GM19043 (cell line): ENCODE data around the gene TMEM121B.

Experiments used
- ATAC-seq: cut with Tn5 transposase; IDR thresholded peaks from one replicate; pipeline ENCODE4 v1.9.1; 2021; ENCODE audit warnings: low read depth; ENCODE audit not compliant: unreplicated experiment

The TMEM121B gene

DNA sequence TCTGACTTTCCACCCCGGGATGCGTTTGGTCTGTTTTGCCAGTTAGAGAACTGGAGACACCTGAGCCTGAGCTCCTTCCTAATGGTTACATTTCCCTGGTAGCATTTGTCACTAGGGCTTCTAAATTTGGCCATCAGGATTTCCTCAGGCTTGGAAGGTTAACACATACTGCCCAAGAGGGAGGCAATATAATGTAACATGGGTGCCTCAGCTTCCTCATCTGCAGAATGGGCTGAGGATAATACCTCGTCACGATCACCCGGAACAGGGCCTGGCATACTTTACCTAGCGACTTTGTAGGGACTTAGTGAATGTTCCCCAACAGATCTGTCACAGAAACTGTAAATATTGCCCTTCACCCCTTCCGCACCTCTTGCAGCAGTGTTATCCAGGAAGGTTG, 25.1 kb downstream of the TMEM121B start:
- no peak for ATAC-seq

DNA sequence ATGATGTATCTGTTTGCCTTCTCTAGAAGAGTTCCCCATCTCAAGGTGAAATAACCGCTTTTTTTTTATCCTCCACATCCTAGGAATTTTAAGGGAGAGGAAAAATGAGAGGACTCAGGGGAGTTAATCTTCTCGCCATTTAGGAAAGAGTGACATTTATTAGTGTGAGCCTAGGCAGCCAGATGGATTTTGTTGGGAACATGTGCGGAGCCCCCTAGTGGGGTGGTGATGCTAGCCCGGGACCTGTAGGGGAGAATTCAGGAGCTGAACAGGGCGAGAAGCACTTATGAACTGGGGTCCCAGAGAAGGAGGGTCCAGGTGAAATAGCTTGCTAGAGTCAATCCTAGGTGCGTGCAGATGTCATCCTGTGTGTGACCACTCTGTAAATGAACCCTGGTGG, 25.6 kb downstream of the TMEM121B start:
- no peak for ATAC-seq

DNA sequence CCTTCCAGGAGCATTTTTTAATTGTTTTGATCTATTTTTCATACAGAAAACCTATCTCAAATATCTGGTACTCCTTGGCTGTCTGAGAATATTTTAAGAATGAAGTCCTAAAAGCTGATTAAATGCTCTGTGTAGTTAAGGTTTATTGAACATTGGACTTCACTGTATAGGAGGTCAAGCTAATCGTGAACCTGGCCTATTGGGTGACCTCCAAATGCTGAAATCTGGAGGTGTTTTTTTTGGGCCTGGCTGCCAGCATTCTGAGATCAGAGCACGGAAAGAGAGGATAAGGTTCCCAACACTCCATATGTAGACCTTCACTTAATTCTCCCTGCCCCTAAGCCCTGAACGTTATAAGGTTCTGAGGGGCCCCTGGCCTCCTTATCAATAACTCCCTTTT, 28.1 kb downstream of the TMEM121B start:
- no peak for ATAC-seq

DNA sequence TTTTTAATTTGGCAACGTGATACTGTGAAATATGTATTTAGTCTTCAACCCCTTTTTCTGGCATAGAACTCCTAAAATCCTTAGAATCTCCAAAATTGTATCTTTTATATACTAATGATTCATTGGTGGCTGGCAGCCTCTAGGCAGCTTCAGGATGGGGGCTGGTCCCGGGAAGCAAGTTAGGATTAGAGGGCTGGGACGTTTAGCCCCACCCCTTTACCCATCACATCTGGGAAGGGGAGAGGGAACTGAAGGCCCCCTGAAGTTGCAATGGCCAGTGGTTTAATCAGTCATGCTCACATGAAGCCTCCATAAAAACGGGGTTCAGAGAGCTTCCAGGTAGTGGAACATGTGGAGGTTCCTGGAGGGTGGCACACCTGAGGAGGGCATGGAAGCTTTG, 29.3 kb downstream of the TMEM121B start:
- no peak for ATAC-seq

DNA sequence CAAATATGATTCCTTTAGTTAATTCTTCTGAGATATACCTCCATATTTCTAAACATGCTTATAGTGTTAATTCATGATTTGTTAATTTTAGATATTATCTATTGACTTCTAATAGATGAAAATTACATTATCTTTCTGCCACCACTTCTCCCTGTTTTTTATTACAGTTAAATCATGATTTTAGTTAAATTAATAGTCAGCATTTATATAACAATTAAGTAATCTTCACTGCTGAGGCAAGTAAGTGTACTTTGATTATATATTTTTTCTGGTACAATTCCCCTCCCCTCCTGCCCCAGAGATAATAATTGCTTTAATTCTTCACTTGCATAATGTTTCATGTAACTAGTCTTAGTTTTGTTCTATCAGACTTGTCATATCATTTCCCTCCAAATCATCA, 30.6 kb downstream of the TMEM121B start:
- no peak for ATAC-seq

DNA sequence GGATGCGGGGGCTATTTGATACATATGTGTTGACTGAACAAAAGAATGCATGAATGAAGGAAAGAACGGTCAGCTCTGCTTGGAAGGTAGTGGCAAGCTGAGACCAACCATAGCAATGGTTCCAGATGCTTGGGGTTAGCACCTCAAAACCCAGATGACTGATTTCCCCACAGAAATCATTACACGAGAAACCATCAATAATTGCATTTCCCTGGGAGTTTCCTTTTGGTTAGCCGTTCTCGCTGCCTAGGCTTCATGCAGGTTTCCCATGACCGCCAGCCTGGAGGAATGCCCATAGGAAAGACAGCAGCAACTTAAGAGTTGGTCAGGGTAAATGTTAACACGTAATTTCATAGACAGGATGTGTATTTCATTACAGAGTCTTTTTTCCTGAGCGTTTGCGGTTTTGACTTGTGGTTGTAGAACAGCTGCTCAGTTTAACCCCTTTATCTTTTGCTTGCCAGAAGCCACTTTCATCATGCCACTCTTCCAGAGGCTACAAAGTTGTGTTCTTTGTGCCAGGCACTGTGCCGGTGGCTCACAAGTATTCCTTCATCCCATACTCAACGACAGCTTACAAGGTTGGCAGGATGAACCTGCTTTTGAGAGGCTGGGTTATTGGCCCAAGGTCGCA, 33.5 kb downstream of the TMEM121B start:
- ATAC-seq = peak; percentile 37

DNA sequence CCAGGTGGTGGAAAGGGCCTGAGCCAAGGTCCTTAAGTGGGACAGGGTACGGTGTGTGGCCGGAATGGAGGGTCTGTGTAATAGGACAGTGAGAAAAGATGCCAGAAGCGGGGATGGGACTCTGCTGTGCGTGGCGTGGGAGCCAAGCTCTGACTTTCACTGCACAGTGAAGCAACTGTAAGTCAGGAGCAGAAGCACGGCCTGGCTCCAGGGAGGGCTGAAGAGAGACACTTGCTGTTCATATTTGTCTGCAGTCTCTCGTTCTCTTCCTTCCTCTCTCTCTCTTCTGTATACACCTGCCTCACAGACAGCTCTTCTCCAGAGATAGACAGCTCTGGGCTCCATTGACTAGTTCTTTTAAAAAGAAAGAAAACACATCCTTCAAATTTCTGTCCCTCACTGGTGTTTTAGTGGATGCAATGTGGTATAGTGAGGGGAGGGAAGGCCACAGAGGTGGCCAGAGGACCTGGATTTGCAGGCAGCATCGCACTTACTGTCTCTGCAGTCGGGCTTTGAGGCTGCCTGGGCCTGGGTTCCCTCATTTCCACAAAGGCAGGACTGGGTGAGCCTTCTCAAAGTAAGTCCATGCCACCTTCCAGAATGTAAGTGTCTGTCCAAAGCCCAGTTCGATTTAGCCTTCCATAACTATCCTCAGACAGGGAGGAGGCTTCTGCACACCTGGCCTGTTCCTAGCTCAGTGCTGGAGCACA, 34.2 kb downstream of the TMEM121B start:
- no peak for ATAC-seq

DNA sequence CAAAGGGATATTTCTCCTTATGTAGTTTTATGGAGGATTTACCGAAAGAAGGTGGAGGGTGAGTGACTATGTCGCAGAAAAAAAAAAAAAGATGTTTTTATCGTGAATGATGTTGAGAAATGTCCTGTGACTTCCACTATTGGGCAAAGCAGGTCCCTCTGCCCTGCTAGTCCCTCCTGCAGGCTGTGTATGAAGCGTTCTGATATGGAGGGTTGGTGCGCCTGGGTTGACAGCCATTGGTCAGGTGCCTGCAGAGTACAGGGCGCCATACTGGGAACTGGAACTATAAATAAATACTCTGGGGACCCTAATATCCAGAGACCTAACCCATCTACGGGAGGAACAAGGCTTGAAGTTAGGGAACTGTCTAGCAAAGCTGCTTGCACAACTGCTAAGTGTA, 34.9 kb downstream of the TMEM121B start:
- no peak for ATAC-seq

DNA sequence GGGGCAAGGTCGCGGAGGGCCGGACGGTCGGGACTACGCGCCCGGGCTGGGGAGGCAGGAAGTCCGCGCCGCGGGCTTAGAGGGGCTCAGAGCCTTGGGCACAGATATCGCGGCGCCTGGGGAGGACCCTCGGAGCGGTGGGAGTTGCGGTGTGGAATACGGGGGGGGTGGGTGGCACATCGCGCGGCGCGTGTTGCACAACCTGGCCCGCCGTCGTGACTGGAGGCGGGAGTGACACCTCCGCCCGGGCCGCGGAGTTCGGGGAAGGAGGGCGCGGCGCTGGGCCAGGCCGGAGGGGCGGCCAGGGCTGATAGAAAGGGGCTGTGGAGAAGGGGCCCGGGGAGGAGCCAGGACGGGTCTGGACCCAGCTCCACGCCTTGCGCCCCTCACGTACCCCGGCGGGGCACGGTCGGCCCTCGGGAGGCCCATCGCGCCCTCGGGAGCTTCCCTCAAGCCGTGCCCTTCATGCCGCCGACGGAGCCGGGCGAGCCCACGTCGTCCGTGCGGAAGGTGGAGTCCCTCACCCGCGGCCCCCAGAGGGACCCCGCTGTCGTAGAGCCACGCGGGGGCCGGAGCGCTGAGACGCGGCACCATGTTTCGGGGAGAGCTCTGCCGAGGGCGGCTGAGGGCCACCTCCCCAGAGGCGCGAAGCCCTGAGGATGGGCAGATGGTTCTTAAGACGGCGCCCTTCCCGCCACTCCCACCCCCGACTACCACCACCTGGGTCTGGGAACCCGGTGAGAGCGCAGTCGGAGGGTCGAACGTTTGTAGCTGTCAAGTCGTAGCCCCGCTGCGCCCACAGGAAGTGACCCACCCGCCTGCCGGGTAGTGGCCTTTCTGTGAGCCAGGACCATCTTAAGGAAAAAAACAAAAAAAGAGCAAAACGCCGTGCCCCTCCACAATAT, 35.6 kb downstream of the TMEM121B start:
- peak; percentile 5 for ATAC-seq

DNA sequence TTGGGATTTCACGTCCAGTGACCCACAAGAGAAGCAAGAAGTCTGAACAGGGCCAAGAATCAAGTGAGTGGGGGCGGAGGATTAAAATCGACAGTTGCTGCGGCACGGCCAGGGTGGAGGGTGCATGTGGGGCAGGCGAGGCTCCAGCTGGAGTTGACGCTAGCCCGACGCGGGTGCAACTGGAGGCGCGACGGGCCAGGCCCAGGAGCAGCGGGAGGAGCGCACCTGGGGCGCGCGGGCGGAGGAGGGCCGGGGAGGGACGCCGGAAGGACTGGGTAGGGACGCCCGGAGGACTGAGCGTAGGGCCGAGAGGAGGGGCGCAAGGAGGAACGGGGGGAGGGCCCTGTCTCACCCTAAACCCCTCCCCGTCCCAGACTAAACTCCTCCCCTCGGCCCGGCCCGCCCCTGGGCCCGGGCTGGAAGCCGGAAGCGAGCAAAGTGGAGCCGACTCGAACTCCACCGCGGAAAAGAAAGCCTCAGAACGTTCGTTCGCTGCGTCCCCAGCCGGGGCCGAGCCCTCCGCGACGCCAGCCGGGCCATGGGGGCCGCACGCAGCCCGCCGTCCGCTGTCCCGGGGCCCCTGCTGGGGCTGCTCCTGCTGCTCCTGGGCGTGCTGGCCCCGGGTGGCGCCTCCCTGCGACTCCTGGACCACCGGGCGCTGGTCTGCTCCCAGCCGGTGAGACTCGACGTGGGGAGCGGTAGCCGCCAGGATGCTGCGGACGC, 36.4 kb downstream of the TMEM121B start, which contains the start of gene IL17RA:
Gene IL17RA, plus strand, starts transcription at position 447 of the 723 bp plus-strand sequence. Its CDS starts 92 bp downstream, at position 539.
- peak; percentile 83 for ATAC-seq

DNA sequence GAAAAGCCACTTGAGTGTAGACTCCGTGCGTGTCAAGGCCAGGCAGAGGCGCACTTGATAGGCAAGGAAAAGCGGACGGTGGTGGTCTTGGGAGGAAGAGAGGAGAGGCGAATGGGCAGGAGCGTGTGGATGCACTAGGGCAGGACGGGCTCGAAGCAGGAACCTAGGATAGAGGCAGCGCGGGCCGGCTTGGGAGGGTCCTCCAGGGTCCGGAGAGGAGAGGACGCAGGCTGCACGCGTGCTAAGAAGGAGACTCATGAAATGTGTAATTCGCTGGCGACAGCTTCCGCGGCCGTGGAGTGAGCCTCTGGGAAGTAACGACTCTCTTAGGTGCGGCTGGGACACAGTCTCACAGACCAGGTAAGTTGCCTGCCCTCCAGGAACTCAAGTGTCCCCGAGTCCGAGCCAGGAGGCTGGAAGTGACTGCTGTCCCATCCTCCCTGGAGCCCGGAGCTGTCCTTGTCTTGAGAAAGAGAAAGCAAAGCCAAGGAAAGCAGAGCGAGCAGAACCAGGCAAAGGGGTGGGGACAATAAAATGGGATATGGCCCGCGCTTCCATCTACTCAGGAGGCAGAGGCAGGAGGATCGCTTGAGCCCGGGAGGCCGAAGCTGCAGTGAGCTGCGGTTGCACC, 37.2 kb downstream of the TMEM121B start:
- ATAC-seq = no peak

DNA sequence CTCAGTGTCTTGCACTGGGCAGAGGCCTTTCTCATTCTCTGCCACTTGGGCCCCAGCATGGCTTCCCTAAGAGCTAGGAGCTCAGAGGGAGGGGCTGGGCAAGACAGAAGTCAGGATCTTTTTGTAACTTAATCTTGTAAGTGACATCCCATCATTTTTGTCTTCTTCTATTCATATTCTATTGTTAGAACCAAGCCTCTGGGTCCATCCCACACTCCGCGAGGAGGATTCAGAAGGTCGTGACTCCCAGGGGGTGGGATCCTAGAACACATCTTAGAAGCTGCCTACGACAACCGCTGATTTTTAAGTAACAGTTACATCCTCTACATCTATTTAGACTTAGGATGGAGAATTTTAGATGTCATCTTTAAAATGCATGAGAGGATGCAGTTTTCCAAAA, 37.9 kb downstream of the TMEM121B start:
- no peak for ATAC-seq

DNA sequence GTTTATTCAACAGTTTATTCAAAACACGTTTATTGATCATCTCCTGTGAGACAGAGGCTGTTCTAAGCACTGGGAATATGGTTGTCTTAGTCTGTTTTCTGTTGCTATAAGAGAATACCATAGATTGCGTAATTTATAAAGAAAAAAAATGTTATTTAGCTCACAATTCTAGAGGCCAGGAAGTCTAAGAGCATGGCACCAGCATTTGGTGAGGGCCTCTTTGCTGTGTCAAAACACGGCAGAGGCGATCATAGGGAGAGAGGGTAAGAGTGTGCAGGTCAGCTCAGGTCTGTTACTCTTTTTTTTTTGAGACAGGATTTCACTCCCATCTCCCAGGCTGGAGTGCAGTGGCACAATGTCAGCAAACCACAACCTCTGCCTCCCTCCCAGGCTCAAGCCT, 41.6 kb downstream of the TMEM121B start:
- no peak for ATAC-seq

DNA sequence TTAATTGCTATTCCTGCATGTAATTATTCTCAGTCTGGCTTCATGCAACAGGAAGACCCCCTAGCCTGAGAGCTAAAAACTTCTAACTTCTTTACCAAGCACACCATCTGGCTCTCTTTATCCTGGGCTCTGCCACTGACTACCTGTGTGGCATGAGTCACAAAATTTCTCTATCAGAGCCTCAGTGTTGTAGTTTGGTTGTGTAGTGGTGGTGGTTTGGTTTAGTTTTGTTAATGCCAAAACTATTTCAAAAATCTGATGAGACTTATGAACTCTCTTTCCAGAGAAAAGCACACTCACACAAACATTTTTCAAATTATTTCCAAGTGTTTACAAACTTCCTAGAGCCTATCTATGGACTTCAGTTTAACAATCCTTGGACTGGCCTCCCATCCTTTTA, 43.9 kb downstream of the TMEM121B start:
- no peak for ATAC-seq

DNA sequence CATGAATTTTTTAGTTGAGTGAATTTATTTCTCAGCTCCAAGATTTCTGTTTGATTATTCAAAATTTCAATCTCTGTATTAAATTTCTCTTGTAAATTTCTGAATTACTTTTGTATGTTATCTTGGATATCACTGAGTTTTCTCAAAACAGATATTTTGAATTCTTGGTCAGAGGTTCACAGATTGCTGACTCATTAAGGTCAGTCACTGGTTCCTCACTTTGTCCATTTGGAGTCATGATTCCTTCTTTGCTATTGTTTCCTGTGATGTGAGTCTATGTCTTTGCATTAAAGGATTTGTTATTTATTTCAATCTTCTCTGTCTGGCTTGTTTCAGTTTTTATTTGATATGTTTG, 46.5 kb downstream of the TMEM121B start:
- no peak for ATAC-seq

DNA sequence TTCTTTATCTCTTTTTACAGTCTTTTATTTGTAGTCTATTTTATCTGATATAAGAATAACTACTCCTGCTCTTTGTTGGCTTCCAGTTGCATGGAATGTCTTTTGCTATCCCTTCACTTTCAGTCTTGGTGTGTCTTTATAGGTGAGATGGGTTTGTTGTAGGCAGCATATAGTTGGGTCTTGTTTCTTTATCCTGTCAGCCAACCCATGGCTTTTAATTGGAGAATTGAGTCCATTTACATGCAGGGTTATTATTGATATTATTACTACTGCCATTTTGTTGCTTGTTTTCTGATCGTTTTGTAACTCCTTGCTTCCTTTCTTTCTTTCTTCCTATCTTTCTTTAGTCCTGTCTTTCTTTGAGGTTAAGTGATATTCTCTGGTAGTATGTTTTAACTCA, 48.3 kb downstream of the TMEM121B start:
- no peak for ATAC-seq
